22Rv1 (cell line): ENCODE results near the gene EGFL8.
"Not testable (repeated sequence)": the region's sequence is repeated elsewhere in the genome, so short reads cannot be mapped to it uniquely, and the experiment has no call there.

Experiments used
- H3K27ac ChIP-seq: fragments of 450-650 bp; 2 replicates; pipeline ENCODE4 v1.5.1; 2017
- ZFX ChIP-seq: fragments of 450-650 bp; IDR thresholded peaks from 2 replicates; pipeline ENCODE4 v1.6.1; 2017; ENCODE audit warnings: antibody characterized with exemption, borderline replicate concordance
- TF ChIP-seq, protein P1 (sequence below): fragments of 450-650 bp; IDR thresholded peaks from 2 replicates; pipeline ENCODE4 v1.5.1; 2017; ENCODE audit warnings: mild to moderate bottlenecking

Gene EGFL8

DNA sequence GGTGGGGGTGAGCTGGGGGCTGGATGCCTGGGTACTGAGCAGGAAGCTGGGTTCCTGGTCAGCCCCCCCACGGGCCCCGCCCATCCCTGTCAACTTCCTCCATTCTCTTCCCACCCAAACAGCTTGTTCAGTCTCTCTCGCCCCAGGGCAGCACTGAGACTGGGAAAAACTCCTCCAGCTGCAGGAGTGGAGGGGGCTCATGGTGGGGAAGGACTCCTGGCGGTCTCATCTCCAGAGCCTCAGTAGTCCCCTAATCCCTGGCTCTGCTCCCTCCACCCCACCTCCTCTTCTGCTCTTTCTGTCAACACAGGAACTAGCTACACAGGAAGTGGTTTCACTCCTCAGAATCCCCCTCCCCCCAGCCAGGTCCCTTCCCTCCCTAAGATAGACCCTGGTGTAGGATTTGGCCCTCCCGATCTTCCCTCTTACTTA is 28.2 kb downstream of the EGFL8 start, which contains the start of gene GPSM3:
TSS of gene GPSM3 (minus strand) at position 36 of the 432 bp plus-strand sequence. CDS start 130 bp downstream, outside the sequence.
- TF ChIP-seq, protein P1, sequence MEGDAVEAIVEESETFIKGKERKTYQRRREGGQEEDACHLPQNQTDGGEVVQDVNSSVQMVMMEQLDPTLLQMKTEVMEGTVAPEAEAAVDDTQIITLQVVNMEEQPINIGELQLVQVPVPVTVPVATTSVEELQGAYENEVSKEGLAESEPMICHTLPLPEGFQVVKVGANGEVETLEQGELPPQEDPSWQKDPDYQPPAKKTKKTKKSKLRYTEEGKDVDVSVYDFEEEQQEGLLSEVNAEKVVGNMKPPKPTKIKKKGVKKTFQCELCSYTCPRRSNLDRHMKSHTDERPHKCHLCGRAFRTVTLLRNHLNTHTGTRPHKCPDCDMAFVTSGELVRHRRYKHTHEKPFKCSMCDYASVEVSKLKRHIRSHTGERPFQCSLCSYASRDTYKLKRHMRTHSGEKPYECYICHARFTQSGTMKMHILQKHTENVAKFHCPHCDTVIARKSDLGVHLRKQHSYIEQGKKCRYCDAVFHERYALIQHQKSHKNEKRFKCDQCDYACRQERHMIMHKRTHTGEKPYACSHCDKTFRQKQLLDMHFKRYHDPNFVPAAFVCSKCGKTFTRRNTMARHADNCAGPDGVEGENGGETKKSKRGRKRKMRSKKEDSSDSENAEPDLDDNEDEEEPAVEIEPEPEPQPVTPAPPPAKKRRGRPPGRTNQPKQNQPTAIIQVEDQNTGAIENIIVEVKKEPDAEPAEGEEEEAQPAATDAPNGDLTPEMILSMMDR, result no peak
- no peak for TF ChIP-seq ZFX
- H3K27ac ChIP-seq, result no peak within 1 kb of the TSS

DNA sequence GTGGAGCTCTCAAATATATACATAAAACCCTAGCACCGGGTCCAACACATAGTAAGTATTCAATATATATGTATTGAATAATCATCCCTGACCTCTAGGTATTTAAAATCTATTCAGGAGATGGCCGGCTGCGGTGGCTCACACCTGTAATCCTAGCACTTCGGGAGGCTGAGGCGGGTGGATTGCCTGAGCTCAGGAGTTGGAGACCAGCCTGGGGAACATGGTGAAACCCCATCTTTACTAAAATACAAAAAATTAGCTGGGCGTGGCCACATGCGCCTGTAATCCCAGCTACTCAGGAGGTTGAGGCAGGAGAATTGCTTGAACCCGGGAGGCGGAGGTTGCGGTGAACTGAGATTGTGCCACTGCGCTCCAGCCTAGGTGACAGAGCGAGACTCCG is 28.7 kb downstream of the EGFL8 start:
- not testable (repeated sequence) for H3K27ac ChIP-seq

DNA sequence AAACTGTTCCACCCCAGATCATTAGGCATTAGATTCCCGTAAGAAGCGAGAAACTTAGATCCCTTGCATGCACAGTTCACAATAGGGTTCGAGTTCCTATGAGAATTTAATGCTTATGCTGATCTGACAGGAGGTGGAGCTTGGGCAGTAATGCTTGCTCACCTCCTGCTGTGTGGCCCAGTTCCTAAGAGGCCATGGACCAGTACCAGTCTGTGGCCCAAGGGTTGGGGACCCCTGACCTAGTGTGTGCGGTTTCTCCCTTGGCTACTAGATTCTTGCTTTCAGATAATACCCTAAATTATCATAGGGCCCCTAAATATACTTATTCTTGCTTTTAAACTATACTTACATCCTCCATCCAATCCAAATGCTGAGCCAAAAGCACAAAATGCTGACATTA is 30.0 kb downstream of the EGFL8 start:
- TF ChIP-seq, protein P1, result no peak
- TF ChIP-seq ZFX, result no peak
- H3K27ac ChIP-seq, result peak overlapping the region; percentile 98; the same call in 1 of the 2 replicates

DNA sequence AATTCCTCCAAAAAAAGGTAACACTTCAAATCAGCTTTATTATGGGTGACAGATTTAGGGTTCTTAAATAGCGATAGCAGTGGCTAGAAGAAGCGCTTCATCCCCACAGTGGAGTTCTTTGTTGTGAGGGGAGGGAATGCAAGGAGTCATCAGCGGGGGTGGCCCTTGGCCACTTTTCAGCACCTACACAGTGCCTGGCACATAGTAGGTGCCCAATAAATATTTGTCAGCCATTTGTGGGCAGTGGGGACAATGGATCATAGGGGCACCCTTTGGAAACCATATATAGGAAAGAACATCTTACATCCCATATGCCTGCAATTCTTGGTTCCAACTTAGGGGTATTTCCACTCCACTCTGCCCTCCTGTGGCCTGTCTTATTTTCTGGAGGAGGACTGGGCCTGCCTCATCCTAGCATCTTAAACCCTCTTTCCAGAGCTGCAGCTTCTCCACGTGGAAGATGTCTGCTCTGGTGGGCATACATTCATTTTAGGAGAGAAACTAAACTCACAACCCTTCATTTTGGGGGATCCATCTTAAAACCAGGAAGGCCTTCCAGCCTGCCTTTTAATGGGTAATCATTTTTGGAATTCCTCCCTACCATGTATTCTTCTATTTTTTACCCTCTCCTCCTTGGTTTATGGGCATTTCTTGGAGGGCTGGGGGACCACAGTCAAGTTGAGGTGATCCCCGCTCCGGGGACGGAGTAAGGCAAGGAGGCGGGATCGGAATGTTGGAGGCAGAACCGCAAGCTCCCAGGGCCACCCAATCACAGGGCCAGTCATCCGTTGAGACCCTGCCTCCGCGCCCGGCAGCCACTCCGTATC is 30.6 kb downstream of the EGFL8 start:
- TF ChIP-seq ZFX, result no peak
- TF ChIP-seq, protein P1, result peak; percentile 77

DNA sequence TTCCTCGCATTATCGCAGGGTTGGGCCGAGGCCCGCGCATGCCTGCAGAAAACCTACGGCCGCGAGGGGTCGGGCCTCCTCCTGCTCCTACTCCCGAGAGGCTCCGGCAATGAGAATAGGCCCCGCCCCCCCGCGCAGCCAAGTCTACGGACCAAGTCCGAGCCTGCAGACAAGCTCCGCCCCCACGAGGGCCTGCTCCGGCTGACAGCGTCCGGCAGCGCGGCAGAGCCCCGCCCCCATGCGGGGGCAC is 31.2 kb downstream of the EGFL8 start:
- no peak for TF ChIP-seq ZFX
- TF ChIP-seq, protein P1, result no peak
- peak overlapping the region; percentile 98 for H3K27ac ChIP-seq

More for the DNA sequence above, 30.6 kb downstream of the EGFL8 start:
- peak overlapping the region; percentile 98 for H3K27ac ChIP-seq

DNA sequence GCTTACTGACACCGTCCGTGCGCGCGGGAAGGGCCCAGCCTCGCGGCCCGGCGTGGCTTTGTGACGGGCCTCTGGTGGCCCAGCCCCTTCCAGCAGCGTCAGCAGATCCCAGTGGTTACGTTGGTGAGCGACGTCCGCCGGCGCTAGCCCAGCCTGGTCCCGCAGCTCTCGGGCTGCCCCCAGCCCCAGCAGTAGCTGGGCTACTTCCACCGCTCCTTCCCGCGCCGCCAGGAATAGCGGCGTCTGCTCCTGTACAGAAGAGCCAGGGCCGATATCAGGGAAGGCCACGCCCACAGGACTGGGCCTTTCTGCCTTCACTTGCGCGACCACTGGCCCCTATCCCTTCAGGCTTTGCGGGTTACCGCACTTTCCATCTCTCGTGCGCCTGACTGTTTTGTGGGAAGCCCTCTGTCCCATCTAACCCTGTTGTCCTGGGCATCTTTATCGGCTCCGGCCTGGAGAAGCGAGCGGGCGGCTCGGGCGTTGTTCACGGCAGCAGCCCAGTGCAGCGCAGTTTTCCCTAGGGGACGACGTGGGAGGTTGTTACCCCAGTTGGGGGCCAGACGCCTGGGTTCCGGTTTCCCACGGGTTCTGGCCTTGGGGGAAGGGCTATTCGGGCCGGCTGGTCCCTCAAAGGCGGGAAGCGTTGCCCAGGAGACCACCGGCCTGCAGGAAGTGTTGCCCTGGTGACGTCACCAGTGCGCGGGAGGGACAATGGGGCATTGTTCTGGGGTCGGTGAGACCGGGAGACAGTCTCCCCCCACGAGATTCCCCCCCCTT is 31.7 kb downstream of the EGFL8 start:
- TF ChIP-seq, protein P1, result no peak
- no peak for TF ChIP-seq ZFX
- peak overlapping the region; percentile 98 for H3K27ac ChIP-seq

DNA sequence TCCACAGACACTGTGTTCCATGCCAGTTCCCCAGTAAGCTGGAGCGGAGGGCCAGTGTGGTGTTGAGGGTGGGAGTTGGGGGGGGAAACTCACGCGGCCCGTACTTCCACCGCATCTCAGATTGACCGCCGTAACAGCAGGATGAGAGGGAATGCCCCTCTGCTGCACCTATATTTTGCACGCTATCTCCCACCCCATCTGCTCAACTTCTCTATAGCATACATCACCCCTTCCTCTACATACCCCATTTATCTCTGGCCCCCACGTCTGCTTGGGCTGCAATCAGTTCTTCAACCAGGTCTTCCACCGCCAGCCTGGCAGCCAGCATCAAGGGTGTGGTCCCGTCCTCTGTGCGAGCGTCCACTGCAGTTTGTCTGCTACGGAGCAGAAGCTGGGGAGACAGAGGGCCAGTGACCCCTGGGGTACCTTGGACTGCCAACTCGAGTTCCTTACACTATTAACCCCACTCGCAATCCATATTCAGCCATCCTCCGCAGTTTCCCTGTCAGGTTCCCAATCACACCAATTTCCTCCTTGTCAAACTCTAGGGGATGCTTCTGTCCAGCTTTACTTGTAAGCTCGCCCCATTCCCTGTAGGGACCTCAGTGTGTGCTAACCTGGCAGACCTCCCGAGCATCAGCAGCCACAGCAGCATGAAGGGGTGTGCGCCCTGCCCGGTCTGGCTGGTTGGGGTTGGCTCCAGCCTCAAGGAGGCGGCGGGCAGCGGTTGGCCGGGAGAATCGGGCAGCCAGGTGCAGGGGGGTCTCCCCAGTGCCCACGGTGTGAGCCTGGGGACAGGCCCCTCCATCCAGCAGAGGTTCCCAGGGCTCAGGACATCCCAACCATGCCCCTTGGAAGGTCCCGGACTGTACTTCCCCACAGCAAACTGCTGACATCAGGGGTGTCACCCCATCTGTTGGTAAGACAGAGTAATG is 32.6 kb downstream of the EGFL8 start:
- H3K27ac ChIP-seq, result peak overlapping the region; percentile 98
- TF ChIP-seq ZFX, result no peak
- TF ChIP-seq, protein P1, result no peak
